HG03064 (cell line): ENCODE results near the gene MMS22L.
"Not testable (repeated sequence)": the region's sequence is repeated elsewhere in the genome, so short reads cannot be mapped to it uniquely, and the experiment has no call there.

ENCODE experiments used
- ATAC-seq: cut with Tn5 transposase; IDR thresholded peaks from one replicate; pipeline ENCODE4 v1.9.1; 2021; ENCODE audit warnings: low read depth; ENCODE audit not compliant: unreplicated experiment

Gene MMS22L

GRCh38 chr6:97262676-97263075 is 20.3 kb downstream of the MMS22L start:
- ATAC-seq: no peak

- no peak for ATAC-seq
Observed at GRCh38 chr6:97246842-97247241, 36.2 kb downstream of the MMS22L start.

- no peak for ATAC-seq
Observed at GRCh38 chr6:97240222-97240621, 42.8 kb downstream of the MMS22L start.

GRCh38 chr6:97231911-97232310 is 51.1 kb downstream of the MMS22L start:
- ATAC-seq: no peak

GRCh38 chr6:97222903-97223302 is 60.1 kb downstream of the MMS22L start:
- ATAC-seq: no peak

GRCh38 chr6:97218912-97219311 is 64.1 kb downstream of the MMS22L start:
- ATAC-seq: no peak

GRCh38 chr6:97215157-97215769 is 67.8 kb downstream of the MMS22L start:
- no peak for ATAC-seq

- no peak for ATAC-seq
Observed at GRCh38 chr6:97214671-97215070, 68.3 kb downstream of the MMS22L start.

- no peak for ATAC-seq
Observed at GRCh38 chr6:97207383-97207782, 75.6 kb downstream of the MMS22L start.

GRCh38 chr6:97205966-97206365 is 77.0 kb downstream of the MMS22L start:
- ATAC-seq: no peak

- ATAC-seq: no peak
Observed at GRCh38 chr6:97203343-97203742, 79.7 kb downstream of the MMS22L start.

GRCh38 chr6:97198046-97198565 is 84.9 kb downstream of the MMS22L start:
- ATAC-seq: no peak

GRCh38 chr6:97195117-97195516 is 87.9 kb downstream of the MMS22L start:
- no peak for ATAC-seq

GRCh38 chr6:97189767-97190166 is 93.2 kb downstream of the MMS22L start:
- ATAC-seq: no peak

GRCh38 chr6:97187951-97188350 is 95.1 kb downstream of the MMS22L start:
- no peak for ATAC-seq

- peak; percentile 88 for ATAC-seq
Observed at GRCh38 chr6:97186416-97186999, 96.5 kb downstream of the MMS22L start.

GRCh38 chr6:97177905-97178304 is 105.1 kb downstream of the MMS22L start:
- no peak for ATAC-seq

GRCh38 chr6:97176468-97176867 is 106.5 kb downstream of the MMS22L start:
- no peak for ATAC-seq

- ATAC-seq: no peak
Observed at GRCh38 chr6:97175806-97176205, 107.2 kb downstream of the MMS22L start.

- ATAC-seq: no peak
Observed at GRCh38 chr6:97174471-97174870, 108.5 kb downstream of the MMS22L start.

- no peak for ATAC-seq
Observed at GRCh38 chr6:97160280-97160679, 122.7 kb downstream of the MMS22L start.

- not testable (repeated sequence) for ATAC-seq
Observed at GRCh38 chr6:97155447-97155846, 127.6 kb downstream of the MMS22L start.
